SU-DHL-6 (cell line): ENCODE results near the gene FERMT3.
A peak's percentile ranks its signal among the peaks of the same experiment; 100 is the strongest.

Source experiments
- H2AFZ ChIP-seq: fragments of 200-600 bp; sonication (generic); 2 replicates; pipeline ENCODE4 v1.6.1; 2014; ENCODE audit warnings: low read depth, mild to moderate bottlenecking, moderate library complexity, mixed read lengths, antibody characterized with exemption, low read length; ENCODE audit not compliant: severe bottlenecking
- H3F3A ChIP-seq: fragments of 200-600 bp; shearing (Covaris generic); 2 replicates; pipeline ENCODE4 v1.6.0; 2016; ENCODE audit warnings: antibody characterized with exemption, mild to moderate bottlenecking; ENCODE audit not compliant: insufficient read depth
- H3K27ac ChIP-seq: fragments of 200-600 bp; sonication (generic); 2 replicates; pipeline ENCODE4 v1.5.1; 2016; ENCODE audit warnings: low read depth, mild to moderate bottlenecking, low read length, moderate library complexity, mixed read lengths
- H3K27me3 ChIP-seq: fragments of 200-600 bp; sonication (generic), shearing (Covaris generic); 2 replicates; pipeline ENCODE4 v1.6.0; 2014; ENCODE audit warnings: mild to moderate bottlenecking, low read length
- H3K36me3 ChIP-seq: fragments of 200-600 bp; sonication (generic); 2 replicates; pipeline ENCODE4 v1.6.1; 2014; ENCODE audit warnings: mild to moderate bottlenecking, low read length, mixed read lengths
- H3K4me2 ChIP-seq: fragments of 300-600, 200-600 bp; shearing (Covaris generic), sonication (generic); 2 replicates; pipeline ENCODE4 v1.6.0; 2014; ENCODE audit warnings: low read length, low read depth, mild to moderate bottlenecking; ENCODE audit not compliant: poor library complexity, severe bottlenecking
- H3K4me3 ChIP-seq: fragments of 200-600 bp; sonication (generic); 2 replicates; pipeline ENCODE4 v1.5.1; 2014; ENCODE audit warnings: antibody characterized with exemption, low read length, mild to moderate bottlenecking, mixed read lengths; ENCODE audit not compliant: insufficient read depth, poor library complexity, severe bottlenecking
- H3K79me2 ChIP-seq: fragments of 200-600 bp; sonication (generic); 2 replicates; pipeline ENCODE4 v1.6.1; 2014; ENCODE audit warnings: mild to moderate bottlenecking, low read length, moderate library complexity; ENCODE audit not compliant: insufficient read depth
- H3K9ac ChIP-seq: fragments of 200-600 bp; sonication (generic); 2 replicates; pipeline ENCODE4 v1.7.0; 2014; ENCODE audit warnings: mild to moderate bottlenecking, low read length
- H3K9me2 ChIP-seq: fragments of 200-600 bp; sonication (generic); replicated peaks from 2 replicates; pipeline ENCODE4 v1.6.1; 2014; ENCODE audit warnings: low read length; ENCODE audit not compliant: insufficient read depth
- H3K9me3 ChIP-seq: fragments of 200-600 bp; sonication (generic); 2 replicates; pipeline ENCODE4 v1.6.1; 2014; ENCODE audit warnings: low read length, mixed read lengths; ENCODE audit not compliant: insufficient read depth
- H4K20me1 ChIP-seq: fragments of 200-600 bp; sonication (generic); 2 replicates; pipeline ENCODE4 v1.6.1; 2014; ENCODE audit warnings: low read depth, mild to moderate bottlenecking, antibody characterized with exemption, low read length, moderate library complexity, mixed read lengths
- CTCF ChIP-seq: fragments of 200-600 bp; sonication (generic); IDR thresholded peaks from one replicate; pipeline ENCODE4 v1.5.1; 2017; ENCODE audit warnings: antibody characterized with exemption, mild to moderate bottlenecking, low read length, moderate library complexity; ENCODE audit not compliant: insufficient read depth, poor library complexity, severe bottlenecking
- EZH2phosphoT487 ChIP-seq: fragments of 200-600 bp; sonication (generic), shearing (Covaris generic); conservative IDR thresholded peaks from 2 replicates; pipeline ENCODE4 v1.6.1; 2018; ENCODE audit warnings: mild to moderate bottlenecking, antibody characterized with exemption, low read length, moderate library complexity, mixed read lengths

The FERMT3 gene

GRCh38 chr11:64266339-64266738, 59.8 kb downstream of the FERMT3 start:
- H3K27me3 ChIP-seq = no peaks in the 10 kb centered on the region
- H3K9me2 ChIP-seq = no peaks in the 10 kb centered on the region
- H2AFZ ChIP-seq = no peak overlapping the region
- no peak overlapping the region for H3K9ac ChIP-seq
- no peaks in the 10 kb centered on the region for H3K9me3 ChIP-seq
- no peak overlapping the region for H3K27ac ChIP-seq
- no peak overlapping the region for H3K4me2 ChIP-seq
- no peaks in the 10 kb centered on the region for H3K36me3 ChIP-seq
- 0 out of 2 replicates have a peak, but pooled peaks cover 6% of the 10 kb centered on the region for H3K79me2 ChIP-seq
- no peak overlapping the region for H3K4me3 ChIP-seq
- H4K20me1 ChIP-seq = no peaks in the 10 kb centered on the region
- peaks cover 6% of the 10 kb centered on the region; the same call in 1 of the 2 replicates for H3F3A ChIP-seq
- TF ChIP-seq EZH2phosphoT487 = no peak
- TF ChIP-seq CTCF = no peak

- no peaks in the 10 kb centered on the region for H3K36me3 ChIP-seq
- H3K9ac ChIP-seq = no peak overlapping the region
- TF ChIP-seq CTCF (no peak), EZH2phosphoT487 (no peak)
- H3K4me3 ChIP-seq = no peak overlapping the region
- no peak overlapping the region for H3K4me2 ChIP-seq
- no peaks in the 10 kb centered on the region for H4K20me1 ChIP-seq
- H3K9me3 ChIP-seq = no peaks in the 10 kb centered on the region
- peaks cover 13% of the 10 kb centered on the region; the same call in 1 of the 2 replicates for H3F3A ChIP-seq
- no peaks in the 10 kb centered on the region for H3K27me3 ChIP-seq
- 0 out of 2 replicates have a peak, but pooled peaks cover 6% of the 10 kb centered on the region for H3K79me2 ChIP-seq
- no peaks in the 10 kb centered on the region for H3K9me2 ChIP-seq
- no peak overlapping the region for H3K27ac ChIP-seq
- H2AFZ ChIP-seq = no peak overlapping the region
Measured at GRCh38 chr11:64267207-64267945, 60.9 kb downstream of the FERMT3 start.

GRCh38 chr11:64268025-64268892, 61.7 kb downstream of the FERMT3 start:
- no peak for TF ChIP-seq CTCF
- no peak for TF ChIP-seq EZH2phosphoT487
- H3K27ac ChIP-seq = peak overlapping the region; percentile 88
- no peaks in the 10 kb centered on the region for H4K20me1 ChIP-seq
- no peaks in the 10 kb centered on the region for H3K9me2 ChIP-seq
- peak overlapping the region; percentile 84 for H3K4me3 ChIP-seq
- H3F3A ChIP-seq = peaks cover 15% of the 10 kb centered on the region; the same call in 1 of the 2 replicates
- no peaks in the 10 kb centered on the region for H3K36me3 ChIP-seq
- no peaks in the 10 kb centered on the region for H3K27me3 ChIP-seq
- peak overlapping the region; percentile 92 for H3K9ac ChIP-seq
- H2AFZ ChIP-seq = no peak overlapping the region
- H3K9me3 ChIP-seq = no peaks in the 10 kb centered on the region
- H3K79me2 ChIP-seq = 0 out of 2 replicates have a peak, but pooled peaks cover 6% of the 10 kb centered on the region
- peak overlapping the region; percentile 91 for H3K4me2 ChIP-seq
